K562 (cell line): ENCODE results near the gene FAM83G.

Source experiments
- POLR2AphosphoS5 ChIP-seq: IDR thresholded peaks from 2 replicates; pipeline ENCODE4 v1.6.1; 2011; ENCODE audit warnings: mild to moderate bottlenecking, low read depth, low read length, moderate library complexity; ENCODE audit not compliant: control insufficient read depth, insufficient read depth
- SMARCA4 ChIP-seq: fragments of 450-650 bp; IDR thresholded peaks from 2 replicates; pipeline ENCODE4 v1.6.1; 2016
- SMARCB1 ChIP-seq: IDR thresholded peaks from 2 replicates; pipeline ENCODE4 v1.6.1; 2011; ENCODE audit warnings: improper control_type of control experiment, low read depth; ENCODE audit not compliant: insufficient read length
- XRCC3 ChIP-seq: fragments of 450-650 bp; IDR thresholded peaks from 2 replicates; pipeline ENCODE4 v1.6.1; 2017; ENCODE audit warnings: mild to moderate bottlenecking, moderate library complexity
- ZNF551 ChIP-seq: fragments of 250-450 bp; sonication (Bioruptor Pico); IDR thresholded peaks from 2 replicates; pipeline ENCODE4 v1.5.0; 2021; ENCODE audit warnings: mild to moderate bottlenecking, moderate library complexity
- TF ChIP-seq, protein P1 (sequence below): fragments of 450-650 bp; IDR thresholded peaks from 2 replicates; pipeline ENCODE4 v1.6.1; 2016; ENCODE audit warnings: low read depth

DNA sequence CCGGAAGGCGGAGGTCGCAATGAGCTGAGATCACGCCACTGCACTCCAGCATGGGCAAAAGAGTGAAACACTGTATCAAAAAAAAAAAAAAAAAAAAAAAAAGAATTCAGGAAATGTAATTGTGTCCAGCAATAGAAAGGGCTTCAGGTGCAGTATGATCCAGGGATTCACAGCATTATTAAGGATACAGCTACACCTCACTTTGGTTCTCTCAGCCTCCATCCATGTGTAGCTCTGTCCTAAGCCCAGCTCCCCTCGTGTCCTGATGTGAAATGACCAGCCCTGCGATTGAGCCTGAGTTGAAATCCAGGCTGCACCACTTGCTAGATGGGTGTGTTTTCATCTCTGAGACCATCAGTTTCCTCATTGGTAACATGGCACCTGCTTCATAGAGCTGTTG lies 49.6 kb downstream of the FAM83G start:
- TF ChIP-seq SMARCB1 (no peak), POLR2AphosphoS5 (no peak), XRCC3 (no peak), SMARCA4 (no peak), ZNF551 (CRISPR knock-in tag) (no peak)
- TF ChIP-seq, protein P1, sequence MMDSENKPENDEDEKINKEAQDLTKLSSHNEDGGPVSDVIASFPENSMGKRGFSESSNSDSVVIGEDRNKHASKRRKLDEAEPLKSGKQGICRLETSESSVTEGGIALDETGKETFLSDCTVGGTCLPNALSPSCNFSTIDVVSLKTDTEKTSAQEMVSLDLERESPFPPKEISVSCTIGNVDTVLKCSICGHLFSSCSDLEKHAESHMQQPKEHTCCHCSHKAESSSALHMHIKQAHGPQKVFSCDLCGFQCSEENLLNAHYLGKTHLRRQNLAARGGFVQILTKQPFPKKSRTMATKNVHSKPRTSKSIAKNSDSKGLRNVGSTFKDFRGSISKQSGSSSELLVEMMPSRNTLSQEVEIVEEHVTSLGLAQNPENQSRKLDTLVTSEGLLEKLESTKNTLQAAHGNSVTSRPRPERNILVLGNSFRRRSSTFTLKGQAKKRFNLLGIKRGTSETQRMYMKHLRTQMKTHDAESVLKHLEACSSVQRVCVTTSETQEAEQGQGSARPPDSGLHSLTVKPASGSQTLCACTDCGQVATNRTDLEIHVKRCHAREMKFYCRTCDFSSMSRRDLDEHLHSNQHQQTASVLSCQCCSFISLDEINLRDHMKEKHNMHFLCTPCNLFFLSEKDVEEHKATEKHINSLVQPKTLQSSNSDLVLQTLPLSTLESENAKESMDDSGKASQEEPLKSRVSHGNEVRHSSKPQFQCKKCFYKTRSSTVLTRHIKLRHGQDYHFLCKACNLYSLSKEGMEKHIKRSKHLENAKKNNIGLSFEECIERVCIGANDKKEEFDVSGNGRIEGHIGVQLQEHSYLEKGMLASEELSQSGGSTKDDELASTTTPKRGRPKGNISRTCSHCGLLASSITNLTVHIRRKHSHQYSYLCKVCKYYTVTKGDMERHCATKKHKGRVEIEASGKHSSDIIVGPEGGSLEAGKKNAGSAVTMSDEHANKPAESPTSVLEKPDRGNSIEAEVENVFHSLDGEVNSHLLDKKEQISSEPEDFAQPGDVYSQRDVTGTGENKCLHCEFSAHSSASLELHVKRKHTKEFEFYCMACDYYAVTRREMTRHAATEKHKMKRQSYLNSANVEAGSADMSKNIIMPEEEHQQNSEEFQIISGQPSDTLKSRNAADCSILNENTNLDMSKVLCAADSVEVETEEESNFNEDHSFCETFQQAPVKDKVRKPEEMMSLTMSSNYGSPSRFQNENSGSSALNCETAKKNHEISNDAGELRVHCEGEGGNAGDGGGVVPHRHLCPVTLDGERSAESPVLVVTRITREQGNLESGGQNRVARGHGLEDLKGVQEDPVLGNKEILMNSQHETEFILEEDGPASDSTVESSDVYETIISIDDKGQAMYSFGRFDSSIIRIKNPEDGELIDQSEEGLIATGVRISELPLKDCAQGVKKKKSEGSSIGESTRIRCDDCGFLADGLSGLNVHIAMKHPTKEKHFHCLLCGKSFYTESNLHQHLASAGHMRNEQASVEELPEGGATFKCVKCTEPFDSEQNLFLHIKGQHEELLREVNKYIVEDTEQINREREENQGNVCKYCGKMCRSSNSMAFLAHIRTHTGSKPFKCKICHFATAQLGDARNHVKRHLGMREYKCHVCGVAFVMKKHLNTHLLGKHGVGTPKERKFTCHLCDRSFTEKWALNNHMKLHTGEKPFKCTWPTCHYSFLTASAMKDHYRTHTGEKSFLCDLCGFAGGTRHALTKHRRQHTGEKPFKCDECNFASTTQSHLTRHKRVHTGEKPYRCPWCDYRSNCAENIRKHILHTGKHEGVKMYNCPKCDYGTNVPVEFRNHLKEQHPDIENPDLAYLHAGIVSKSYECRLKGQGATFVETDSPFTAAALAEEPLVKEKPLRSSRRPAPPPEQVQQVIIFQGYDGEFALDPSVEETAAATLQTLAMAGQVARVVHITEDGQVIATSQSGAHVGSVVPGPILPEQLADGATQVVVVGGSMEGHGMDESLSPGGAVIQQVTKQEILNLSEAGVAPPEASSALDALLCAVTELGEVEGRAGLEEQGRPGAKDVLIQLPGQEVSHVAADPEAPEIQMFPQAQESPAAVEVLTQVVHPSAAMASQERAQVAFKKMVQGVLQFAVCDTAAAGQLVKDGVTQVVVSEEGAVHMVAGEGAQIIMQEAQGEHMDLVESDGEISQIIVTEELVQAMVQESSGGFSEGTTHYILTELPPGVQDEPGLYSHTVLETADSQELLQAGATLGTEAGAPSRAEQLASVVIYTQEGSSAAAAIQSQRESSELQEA = no peak
